ENCODE results near the gene WDFY4. TPM values are rescaled to one million over a fixed set of nuclear protein-coding genes. Genes with fewer than 3 reads are reported as not detected.

WDFY4 gene
- total and polyA plus RNA-seq, 2 donors (not counting 1 experiment from before 2014, with no cell fraction given): 0.06 to 0.66 TPM

- Histone ChIP-seq H3K9me3 (ENCODE audit: control insufficient read depth, insufficient read depth, low read depth, low read length) (no peaks in the 10 kb centered on the region), H3K36me3 (ENCODE audit: control insufficient read depth, insufficient read depth, low read length) (no peaks in the 10 kb centered on the region), H3K4me3 (replicated peaks in 1 of 4; ENCODE audit: control extremely low read depth in 1 of 4, insufficient read depth in 1 of 4, low read depth in 3 of 4, low read length in 4 of 4) (no peak overlapping the region), H3K27ac (ENCODE audit: insufficient read depth, low read length) (no peak overlapping the region), H2AFZ (ENCODE audit: low read length) (no peak overlapping the region), H3K9ac (ENCODE audit: insufficient read depth, low read length) (no peak overlapping the region), H3K27me3 (ENCODE audit: control insufficient read depth, insufficient read depth, low read length) (peaks cover 6% of the 10 kb centered on the region), H3K4me1 (ENCODE audit: control insufficient read depth, extremely low read depth, insufficient read depth, low read length) (no peaks in the 10 kb centered on the region), H3K79me2 (ENCODE audit: control insufficient read depth, insufficient read depth, low read length) (no peaks in the 10 kb centered on the region), H4K20me1 (ENCODE audit: control insufficient read depth, extremely low read depth, insufficient read depth, low read length) (no peaks in the 10 kb centered on the region), H3K4me2 (ENCODE audit: extremely low read depth, insufficient read depth, low read length) (no peak overlapping the region)
- TF ChIP-seq CTCF (conservative IDR thresholded peaks at IDR 0.05 in 1 of 2, IDR thresholded peaks at IDR 0.05 in 1 of 2; ENCODE audit: low read depth in 1 of 2, low read length in 2 of 2) (no peak), EZH2 (IDR thresholded peaks at IDR 0.05; ENCODE audit: low read length, missing control alignments) (no peak)
- no peak for DNase-seq (ENCODE audit: low read depth in 2 of 2)
These were observed 79.8 kb downstream of the WDFY4 start for GRCh38 chr10:48764486-48764885.

DNA sequence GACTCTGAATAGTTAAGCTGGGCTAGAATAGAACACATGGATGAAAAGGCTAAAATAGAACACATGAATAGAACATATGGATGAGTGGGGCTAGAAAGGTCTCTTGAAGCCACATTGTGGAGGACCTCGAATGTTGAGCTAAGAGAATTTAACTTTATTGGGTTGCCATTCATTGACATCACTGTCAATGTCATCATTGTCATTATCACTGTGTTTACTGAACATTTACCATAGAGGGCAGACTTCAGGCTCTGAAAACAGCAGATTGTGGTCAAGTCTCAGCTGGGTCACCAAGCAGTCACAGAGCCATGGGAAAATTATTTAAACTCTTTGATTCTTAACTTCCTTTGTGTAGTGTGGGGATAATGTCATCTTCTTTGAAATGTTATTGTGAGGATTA lies 80.4 kb downstream of the WDFY4 start:
- Histone ChIP-seq H3K4me1 (ENCODE audit: control insufficient read depth, extremely low read depth, insufficient read depth, low read length) (no peaks in the 10 kb centered on the region), H3K27ac (ENCODE audit: insufficient read depth, low read length) (no peak overlapping the region), H3K4me3 (replicated peaks in 1 of 4; ENCODE audit: control extremely low read depth in 1 of 4, insufficient read depth in 1 of 4, low read depth in 3 of 4, low read length in 4 of 4) (no peak overlapping the region), H2AFZ (ENCODE audit: low read length) (no peak overlapping the region), H3K36me3 (ENCODE audit: control insufficient read depth, insufficient read depth, low read length) (no peaks in the 10 kb centered on the region), H3K9me3 (ENCODE audit: control insufficient read depth, insufficient read depth, low read depth, low read length) (no peaks in the 10 kb centered on the region), H3K27me3 (ENCODE audit: control insufficient read depth, insufficient read depth, low read length) (peaks cover 6% of the 10 kb centered on the region), H3K79me2 (ENCODE audit: control insufficient read depth, insufficient read depth, low read length) (no peaks in the 10 kb centered on the region), H3K4me2 (ENCODE audit: extremely low read depth, insufficient read depth, low read length) (no peak overlapping the region), H3K9ac (ENCODE audit: insufficient read depth, low read length) (no peak overlapping the region), H4K20me1 (ENCODE audit: control insufficient read depth, extremely low read depth, insufficient read depth, low read length) (no peaks in the 10 kb centered on the region)
- no peak for DNase-seq (ENCODE audit: low read depth in 2 of 2)
- TF ChIP-seq CTCF (conservative IDR thresholded peaks at IDR 0.05 in 1 of 2, IDR thresholded peaks at IDR 0.05 in 1 of 2; ENCODE audit: low read depth in 1 of 2, low read length in 2 of 2) (no peak), EZH2 (IDR thresholded peaks at IDR 0.05; ENCODE audit: low read length, missing control alignments) (no peak)

- DNase-seq (ENCODE audit: low read depth in 2 of 2): no peak
- no peak overlapping the region for H3K9ac ChIP-seq (ENCODE audit: insufficient read depth, low read length)
- no peaks in the 10 kb centered on the region for H4K20me1 ChIP-seq (ENCODE audit: control insufficient read depth, extremely low read depth, insufficient read depth, low read length)
- no peak overlapping the region for H2AFZ ChIP-seq (ENCODE audit: low read length)
- H3K4me2 ChIP-seq (ENCODE audit: extremely low read depth, insufficient read depth, low read length): no peak overlapping the region
- no peaks in the 10 kb centered on the region for H3K4me1 ChIP-seq (ENCODE audit: control insufficient read depth, extremely low read depth, insufficient read depth, low read length)
- H3K27me3 ChIP-seq (ENCODE audit: control insufficient read depth, insufficient read depth, low read length): peaks cover 6% of the 10 kb centered on the region
- TF ChIP-seq CTCF (conservative IDR thresholded peaks at IDR 0.05 in 1 of 2, IDR thresholded peaks at IDR 0.05 in 1 of 2; ENCODE audit: low read depth in 1 of 2, low read length in 2 of 2) (no peak), EZH2 (IDR thresholded peaks at IDR 0.05; ENCODE audit: low read length, missing control alignments) (no peak)
- no peaks in the 10 kb centered on the region for H3K36me3 ChIP-seq (ENCODE audit: control insufficient read depth, insufficient read depth, low read length)
- no peaks in the 10 kb centered on the region for H3K79me2 ChIP-seq (ENCODE audit: control insufficient read depth, insufficient read depth, low read length)
- no peak overlapping the region for H3K27ac ChIP-seq (ENCODE audit: insufficient read depth, low read length)
- H3K4me3 ChIP-seq (replicated peaks in 1 of 4; ENCODE audit: control extremely low read depth in 1 of 4, insufficient read depth in 1 of 4, low read depth in 3 of 4, low read length in 4 of 4): no peak overlapping the region
- no peaks in the 10 kb centered on the region for H3K9me3 ChIP-seq (ENCODE audit: control insufficient read depth, insufficient read depth, low read depth, low read length)
These were observed 80.9 kb downstream of the WDFY4 start for GRCh38 chr10:48765527-48765926.
